HCT116 (cell line): ENCODE results near the gene ATXN1. TPM values are rescaled to one million over a fixed set of nuclear protein-coding genes. Genes with fewer than 3 reads are reported as not detected.
"Not testable (repeated sequence)": the region's sequence is repeated elsewhere in the genome, so short reads cannot be mapped to it uniquely, and the experiment has no call there.

Experiments used
- ATAC-seq: fragments of 200-7000 bp; cut with Tn5 transposase; 2 replicates; pipeline ENCODE4 v1.9.1; 2020; ENCODE audit warnings: mild to moderate bottlenecking, moderate library complexity
- BruUV-seq: library from RNA; stranded (reverse); fragments of 400-500 nt; replicated peaks from 2 replicates; lab custom pipeline; 2021; lab: Mats Ljungman, UMichigan
- CTCF ChIA-PET: fragments of 300-600 bp; sonication (Branson Sonifier 250); formaldehyde crosslinking; loops from one replicate; lab custom pipeline; 2021; ENCODE audit warnings: antibody characterized with exemption; lab: Charles Lee
- POLR2A ChIA-PET: fragments of 300-600, 350-600 bp; sonication (Branson Sonifier 250); formaldehyde crosslinking; loops from one replicate; lab custom pipeline; 2021; ENCODE audit warnings: antibody characterized with exemption; lab: Charles Lee
- RAD21 ChIA-PET, 2 experiments: fragments of 300-600 bp; sonication (Branson Sonifier 250); formaldehyde crosslinking; loops; one replicate each; lab custom pipeline; 2023; ENCODE audit warnings: low total read pairs in 2 of 2; ENCODE audit not compliant: uncharacterized antibody in 2 of 2, unreplicated experiment in 2 of 2, low non-redundant PET in 1 of 2; lab: Charles Lee
- DNase-seq: peaks from one replicate; pipeline ENCODE4 v3.0.0-alpha.2; 2010; ENCODE audit warnings: low read depth, low spot score
- H2AFZ ChIP-seq: fragments of 200-600 bp; shearing (Covaris generic), sonication (generic); 2 replicates; pipeline ENCODE4 v1.6.1; 2017; ENCODE audit warnings: low read depth, mixed run types, mixed read lengths, antibody characterized with exemption, low read length; ENCODE audit not compliant: poor library complexity, severe bottlenecking
- H3K27ac ChIP-seq: 2 replicates; pipeline ENCODE4 v1.5.1; 2012; ENCODE audit warnings: low read depth, low read length
- H3K27me3 ChIP-seq: fragments of 200-600 bp; sonication (generic); 2 replicates; pipeline ENCODE4 v1.6.1; 2016; ENCODE audit warnings: mixed run types, low read length, mixed read lengths; ENCODE audit not compliant: insufficient read depth
- H3K36me3 ChIP-seq, 2 experiments: fragments of 200-500 bp in 1 of 2; fragments of 200-600 bp in 1 of 2; sonication (Bioruptor generic) in 1 of 2; sonication (generic) in 1 of 2; 2 replicates each; pipeline versions ENCODE4 v1.5.1 to v1.6.1; 2014 to 2016; ENCODE audit warnings: low read length in 2 of 2, inconsistent platforms in 1 of 2, mixed read lengths in 1 of 2, mixed run types in 1 of 2; ENCODE audit not compliant: insufficient read depth in 2 of 2, control insufficient read depth in 1 of 2
- H3K4me1 ChIP-seq, 2 experiments: fragments of 200-600 bp in 1 of 2; sonication (generic) in 1 of 2; 2 replicates each; pipeline versions ENCODE4 v1.5.1 to v1.6.1; 2012 to 2017; ENCODE audit warnings: low read length in 2 of 2, inconsistent platforms in 1 of 2, mild to moderate bottlenecking in 1 of 2, mixed read lengths in 1 of 2, mixed run types in 1 of 2, moderate library complexity in 1 of 2; ENCODE audit not compliant: insufficient read depth in 2 of 2, control insufficient read depth in 1 of 2
- H3K4me2 ChIP-seq: fragments of 200-600 bp; sonication (generic); 2 replicates; pipeline ENCODE4 v1.6.1; 2017; ENCODE audit warnings: mixed run types, low read length, mixed read lengths
- H3K4me3 ChIP-seq, 2 experiments: fragments of 200-600 bp in 1 of 2; sonication (generic) in 1 of 2; replicated peaks in 1 of 2; 2 replicates each; pipeline ENCODE4 v1.5.1; 2011 to 2016; ENCODE audit warnings: low read length in 2 of 2, control low read depth in 1 of 2, low read depth in 1 of 2, mild to moderate bottlenecking in 1 of 2, mixed read lengths in 1 of 2, mixed run types in 1 of 2
- H3K79me2 ChIP-seq: fragments of 200-600 bp; sonication (generic); 2 replicates; pipeline ENCODE4 v1.6.1; 2017; ENCODE audit warnings: mild to moderate bottlenecking, mixed run types, low read length, moderate library complexity, mixed read lengths; ENCODE audit not compliant: insufficient read depth
- H3K9ac ChIP-seq: fragments of 200-600 bp; sonication (generic); 2 replicates; pipeline ENCODE4 v1.6.1; 2016; ENCODE audit warnings: low read length, mixed read lengths
- H3K9me2 ChIP-seq: fragments of 200-600 bp; sonication (generic), shearing (Covaris generic); 2 replicates; pipeline ENCODE4 v1.6.1; 2017; ENCODE audit warnings: mixed run types, mild to moderate bottlenecking, moderate library complexity; ENCODE audit not compliant: insufficient read depth
- H3K9me3 ChIP-seq, 2 experiments: fragments of 200-500 bp in 1 of 2; fragments of 200-600 bp in 1 of 2; sonication (Bioruptor generic) in 1 of 2; sonication (generic) in 1 of 2; 2 replicates each; pipeline ENCODE4 v1.6.1; 2014 to 2017; ENCODE audit warnings: low read length in 2 of 2, mixed read lengths in 2 of 2, inconsistent platforms in 1 of 2, low read depth in 1 of 2, mild to moderate bottlenecking in 1 of 2, mixed run types in 1 of 2, moderate library complexity in 1 of 2; ENCODE audit not compliant: control insufficient read depth in 1 of 2, insufficient read depth in 1 of 2
- H4K20me1 ChIP-seq: fragments of 200-600 bp; sonication (generic), shearing (Covaris generic); 2 replicates; pipeline ENCODE4 v1.6.1; 2017; ENCODE audit warnings: mixed run types, mild to moderate bottlenecking, moderate library complexity; ENCODE audit not compliant: insufficient read depth
- EGR1 ChIP-seq: IDR thresholded peaks from 2 replicates; pipeline ENCODE4 v1.6.1; 2012; ENCODE audit warnings: low read depth
- POLR2AphosphoS5 ChIP-seq: IDR thresholded peaks from 2 replicates; pipeline ENCODE4 v1.6.1; 2011; ENCODE audit warnings: mild to moderate bottlenecking, low read depth, low read length, moderate library complexity
- SIN3A ChIP-seq: IDR thresholded peaks from 2 replicates; pipeline ENCODE4 v1.6.1; 2012; ENCODE audit warnings: low read depth
- ZNF274 ChIP-seq: fragments of 200-500 bp; sonication (Bioruptor generic); IDR thresholded peaks from 2 replicates; pipeline ENCODE4 v1.6.1; 2014; ENCODE audit warnings: mild to moderate bottlenecking, low read depth, low read length, inconsistent platforms
- intact Hi-C: fragments of 100-400 bp; cut with micrococcal nuclease; formaldehyde crosslinking; loops from 2 replicates; pipeline ENCODE4 v1.10.0; 2022
- total RNA-seq: library from RNA; stranded (reverse); gene quantifications from one replicate; pipeline ENCODE4 v1.2.1, GENCODE V29; 2021; ENCODE audit not compliant: unreplicated experiment
- TF ChIP-seq, protein P1 (sequence below): IDR thresholded peaks from 2 replicates; pipeline ENCODE4 v1.6.1; 2011; ENCODE audit warnings: mild to moderate bottlenecking, low read length, moderate library complexity; ENCODE audit not compliant: insufficient replicate concordance; ENCODE audit errors: extremely low read depth
- TF ChIP-seq, protein P2 (sequence below): IDR thresholded peaks from 2 replicates; pipeline ENCODE4 v1.6.1; 2012

ATXN1 gene
- total RNA-seq, 1 experiment from 2014 or later, result 21.0 TPM

DNA sequence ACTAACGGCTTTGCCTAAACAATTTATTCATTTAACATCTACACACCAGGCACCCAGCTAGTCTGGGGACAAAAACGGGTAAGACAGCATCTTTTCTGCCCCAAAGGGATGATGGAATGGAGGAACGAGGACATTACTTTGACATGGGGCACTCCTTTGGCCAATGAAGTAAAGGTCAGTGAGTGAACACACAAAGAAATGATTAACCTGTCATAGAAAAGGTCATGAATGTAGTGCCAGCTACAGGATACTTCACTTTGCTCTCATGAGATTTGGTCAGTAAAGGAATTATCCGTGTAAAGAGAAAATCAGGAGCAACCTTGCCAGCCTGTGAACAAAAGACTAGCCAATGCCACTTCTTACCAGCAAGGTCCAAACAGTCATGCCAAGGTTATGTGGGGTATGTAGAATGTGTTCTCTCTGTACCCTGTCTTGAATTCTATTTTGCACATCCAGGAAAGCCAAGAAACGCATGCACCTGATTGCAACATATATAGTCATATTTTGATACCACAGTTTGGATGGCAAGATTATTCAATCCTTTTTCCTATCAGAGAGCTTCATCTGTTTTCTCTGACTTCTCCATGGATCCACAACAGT lies 377.6 kb downstream of the ATXN1 start:
- intact Hi-C loops, result no loop called here
- no peaks in the 10 kb centered on the region for H3K79me2 ChIP-seq
- CTCF ChIA-PET, result no interaction called here
- no peak overlapping the region for H2AFZ ChIP-seq
- H3K9me3 ChIP-seq, result no peaks in the 10 kb centered on the region
- DNase-seq (no peak), ATAC-seq (no peak)
- BruUV-seq, result no TSS peak
- H3K9ac ChIP-seq, result no peak overlapping the region
- POLR2A ChIA-PET, result no interaction called here
- no peak overlapping the region for H3K27ac ChIP-seq
- RAD21 ChIA-PET, result no interaction called here
- H3K27me3 ChIP-seq, result no peaks in the 10 kb centered on the region
- no peaks in the 10 kb centered on the region for H4K20me1 ChIP-seq
- H3K4me2 ChIP-seq, result no peak overlapping the region
- no peaks in the 10 kb centered on the region for H3K9me2 ChIP-seq
- TF ChIP-seq, protein P1, sequence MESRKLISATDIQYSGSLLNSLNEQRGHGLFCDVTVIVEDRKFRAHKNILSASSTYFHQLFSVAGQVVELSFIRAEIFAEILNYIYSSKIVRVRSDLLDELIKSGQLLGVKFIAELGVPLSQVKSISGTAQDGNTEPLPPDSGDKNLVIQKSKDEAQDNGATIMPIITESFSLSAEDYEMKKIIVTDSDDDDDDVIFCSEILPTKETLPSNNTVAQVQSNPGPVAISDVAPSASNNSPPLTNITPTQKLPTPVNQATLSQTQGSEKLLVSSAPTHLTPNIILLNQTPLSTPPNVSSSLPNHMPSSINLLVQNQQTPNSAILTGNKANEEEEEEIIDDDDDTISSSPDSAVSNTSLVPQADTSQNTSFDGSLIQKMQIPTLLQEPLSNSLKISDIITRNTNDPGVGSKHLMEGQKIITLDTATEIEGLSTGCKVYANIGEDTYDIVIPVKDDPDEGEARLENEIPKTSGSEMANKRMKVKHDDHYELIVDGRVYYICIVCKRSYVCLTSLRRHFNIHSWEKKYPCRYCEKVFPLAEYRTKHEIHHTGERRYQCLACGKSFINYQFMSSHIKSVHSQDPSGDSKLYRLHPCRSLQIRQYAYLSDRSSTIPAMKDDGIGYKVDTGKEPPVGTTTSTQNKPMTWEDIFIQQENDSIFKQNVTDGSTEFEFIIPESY, result no peak
- TF ChIP-seq EGR1 (no peak), POLR2AphosphoS5 (no peak), SIN3A (no peak), ZNF274 (no peak)
- TF ChIP-seq, protein P2, sequence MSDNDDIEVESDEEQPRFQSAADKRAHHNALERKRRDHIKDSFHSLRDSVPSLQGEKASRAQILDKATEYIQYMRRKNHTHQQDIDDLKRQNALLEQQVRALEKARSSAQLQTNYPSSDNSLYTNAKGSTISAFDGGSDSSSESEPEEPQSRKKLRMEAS, result no peak
- no peaks in the 10 kb centered on the region for H3K4me1 ChIP-seq
- no peaks in the 10 kb centered on the region for H3K36me3 ChIP-seq
- H3K4me3 ChIP-seq, result no peak overlapping the region

- CTCF ChIA-PET, result not testable (repeated sequence)
Observed at GRCh38 chr6:16381968-16382367, 379.3 kb downstream of the ATXN1 start.

More at GRCh38 chr6:16381968-16382367, 379.3 kb downstream of the ATXN1 start:
- H3K9ac ChIP-seq, H4K20me1 ChIP-seq, H3K4me1 ChIP-seq, H2AFZ ChIP-seq, BruUV-seq, H3K27ac ChIP-seq, H3K9me3 ChIP-seq, H3K79me2 ChIP-seq, RAD21 ChIA-PET, H3K27me3 ChIP-seq, ATAC-seq, H3K4me3 ChIP-seq, intact Hi-C loops, H3K9me2 ChIP-seq, H3K36me3 ChIP-seq, POLR2A ChIA-PET, DNase-seq, H3K4me2 ChIP-seq: not testable (repeated sequence)
